H9 (cell line): ENCODE results near the gene FAM200B. TPM values are rescaled to one million over a fixed set of nuclear protein-coding genes. Genes with fewer than 3 reads are reported as not detected.

ENCODE experiments used
- DNase-seq: peaks from one replicate; pipeline ENCODE4 v3.0.0-alpha.2; 2017
- H2AFZ ChIP-seq: one replicate; pipeline ENCODE4 v1.6.1; 2013; ENCODE audit warnings: mild to moderate bottlenecking, low read length, control low read depth, moderate library complexity
- H2AK5ac ChIP-seq: 2 replicates; pipeline ENCODE4 v1.6.1; 2013; ENCODE audit warnings: low read length, control low read depth, mixed read lengths; ENCODE audit not compliant: insufficient read length
- H2BK120ac ChIP-seq: one replicate; pipeline ENCODE4 v1.6.1; 2013; ENCODE audit warnings: low read depth, mild to moderate bottlenecking, low read length, control low read depth, inconsistent platforms; ENCODE audit not compliant: poor library complexity, severe bottlenecking
- H2BK12ac ChIP-seq: 2 replicates; pipeline ENCODE4 v1.6.1; 2013; ENCODE audit warnings: low read length, control low read depth, mixed read lengths, low read depth; ENCODE audit not compliant: insufficient read length
- H2BK15ac ChIP-seq: 2 replicates; pipeline ENCODE4 v1.6.1; 2013; ENCODE audit warnings: low read depth, low read length, control low read depth
- H2BK20ac ChIP-seq: one replicate; pipeline ENCODE4 v1.6.1; 2013; ENCODE audit warnings: low read depth, mild to moderate bottlenecking, low read length, control low read depth, inconsistent platforms; ENCODE audit not compliant: poor library complexity, severe bottlenecking
- H2BK5ac ChIP-seq: 2 replicates; pipeline ENCODE4 v1.6.1; 2013; ENCODE audit warnings: low read length, control low read depth, mixed read lengths; ENCODE audit not compliant: insufficient read length
- H3K14ac ChIP-seq: 2 replicates; pipeline ENCODE4 v1.6.1; 2013; ENCODE audit warnings: low read length, control low read depth; ENCODE audit not compliant: insufficient read depth
- H3K18ac ChIP-seq: 2 replicates; pipeline ENCODE4 v1.6.1; 2013; ENCODE audit warnings: low read depth, mild to moderate bottlenecking, mixed read lengths, low read length, control low read depth; ENCODE audit not compliant: insufficient read length
- H3K23ac ChIP-seq: 2 replicates; pipeline ENCODE4 v1.6.1; 2013; ENCODE audit warnings: low read length, control low read depth, mixed read lengths, low read depth; ENCODE audit not compliant: insufficient read length
- H3K23me2 ChIP-seq: 2 replicates; pipeline ENCODE4 v1.6.1; 2013; ENCODE audit warnings: low read depth, mild to moderate bottlenecking, mixed read lengths, low read length, control low read depth; ENCODE audit not compliant: insufficient read length, poor library complexity, severe bottlenecking
- H3K27ac ChIP-seq: 2 replicates; pipeline ENCODE4 v1.5.1; 2013; ENCODE audit warnings: low read length, control low read depth, mixed read lengths, low read depth; ENCODE audit not compliant: insufficient read length
- H3K27me3 ChIP-seq: 2 replicates; pipeline ENCODE4 v1.6.1; 2013; ENCODE audit warnings: low read length, control low read depth, inconsistent platforms; ENCODE audit not compliant: insufficient read depth
- H3K4ac ChIP-seq: 2 replicates; pipeline ENCODE4 v1.6.1; 2013; ENCODE audit warnings: low read depth, mild to moderate bottlenecking, control low read depth, inconsistent platforms, low read length, moderate library complexity
- H3K4me1 ChIP-seq: 2 replicates; pipeline ENCODE4 v1.6.1; 2013; ENCODE audit warnings: low read length, control low read depth, inconsistent platforms; ENCODE audit not compliant: insufficient read depth
- H3K4me2 ChIP-seq: 2 replicates; pipeline ENCODE4 v1.6.1; 2013; ENCODE audit warnings: low read length, control low read depth, mixed read lengths; ENCODE audit not compliant: insufficient read length, insufficient read depth
- H3K56ac ChIP-seq: 2 replicates; pipeline ENCODE4 v1.6.1; 2013; ENCODE audit warnings: low read depth, mild to moderate bottlenecking, mixed read lengths, low read length, control low read depth; ENCODE audit not compliant: insufficient read length
- H3K79me1 ChIP-seq: 2 replicates; pipeline ENCODE4 v1.6.1; 2013; ENCODE audit warnings: low read depth, mild to moderate bottlenecking, moderate library complexity, low read length, control low read depth, inconsistent platforms; ENCODE audit not compliant: insufficient read depth, poor library complexity, severe bottlenecking
- H3K79me2 ChIP-seq: 2 replicates; pipeline ENCODE4 v1.6.1; 2013; ENCODE audit warnings: low read length, control low read depth, inconsistent platforms; ENCODE audit not compliant: insufficient read depth
- H3K9ac ChIP-seq: 2 replicates; pipeline ENCODE4 v1.6.1; 2013; ENCODE audit warnings: low read length, control low read depth, mixed read lengths; ENCODE audit not compliant: insufficient read length; ENCODE audit errors: extremely low read depth
- H3K9me3 ChIP-seq: one replicate; pipeline ENCODE4 v1.6.1; 2013; ENCODE audit warnings: low read depth, low read length, inconsistent platforms; ENCODE audit not compliant: control insufficient read depth
- H3T11ph ChIP-seq: one replicate; pipeline ENCODE4 v1.6.1; 2013; ENCODE audit warnings: mild to moderate bottlenecking, low read length, control low read depth, inconsistent platforms
- H4K20me1 ChIP-seq: one replicate; pipeline ENCODE4 v1.6.1; 2013; ENCODE audit not compliant: control insufficient read depth, insufficient read length, insufficient read depth
- H4K5ac ChIP-seq: 2 replicates; pipeline ENCODE4 v1.6.1; 2013; ENCODE audit warnings: low read depth, mild to moderate bottlenecking, mixed read lengths, low read length, control low read depth; ENCODE audit not compliant: insufficient read length
- H4K8ac ChIP-seq: replicated peaks from 2 replicates; pipeline ENCODE4 v1.6.1; 2013; ENCODE audit warnings: low read length, control low read depth, mixed read lengths, low read depth; ENCODE audit not compliant: insufficient read length
- H4K91ac ChIP-seq: 2 replicates; pipeline ENCODE4 v1.6.1; 2013; ENCODE audit warnings: low read depth, mild to moderate bottlenecking, moderate library complexity, mixed read lengths, low read length, control low read depth; ENCODE audit not compliant: insufficient read length
- H3K27ac Mint-ChIP-seq, 3 experiments: 2 replicates in 2 of 3; 3 replicates in 1 of 3; pipeline ENCODE4 v1.8.0; 2020 to 2021; ENCODE audit warnings: mixed read lengths in 3 of 3, mild to moderate bottlenecking in 1 of 3, moderate library complexity in 1 of 3
- H3K27me3 Mint-ChIP-seq: 2 replicates; pipeline ENCODE4 v1.8.0; 2021; ENCODE audit warnings: low read depth, mild to moderate bottlenecking, moderate library complexity, mixed read lengths
- H3K36me3 Mint-ChIP-seq, 3 experiments: 2 replicates in 2 of 3; 3 replicates in 1 of 3; pipeline ENCODE4 v1.8.0; 2020 to 2021; ENCODE audit warnings: low read depth in 3 of 3, mixed read lengths in 3 of 3; ENCODE audit not compliant: insufficient read depth in 1 of 3
- H3K4me1 Mint-ChIP-seq, 2 experiments: 2 replicates each; pipeline ENCODE4 v1.8.0; 2020; ENCODE audit warnings: mixed read lengths in 2 of 2
- H3K4me3 Mint-ChIP-seq, 2 experiments: 2 replicates in 1 of 2; 3 replicates in 1 of 2; pipeline ENCODE4 v1.8.0; 2020 to 2021; ENCODE audit warnings: mild to moderate bottlenecking in 2 of 2, mixed read lengths in 2 of 2, moderate library complexity in 1 of 2
- H3K9me3 Mint-ChIP-seq, 2 experiments: 2 replicates in 1 of 2; 3 replicates in 1 of 2; pipeline ENCODE4 v1.8.0; 2020; ENCODE audit warnings: mild to moderate bottlenecking in 2 of 2, mixed read lengths in 2 of 2, moderate library complexity in 1 of 2
- CTCF ChIP-seq: fragments of 200-600 bp; sonication (generic); conservative IDR thresholded peaks from 3 replicates; pipeline ENCODE4 v1.8.0; 2021; ENCODE audit warnings: antibody characterized with exemption, mild to moderate bottlenecking
- WGBS: extraction: QIAGEN DNeasy Blood & Tissue Kit; methylation state at CpG from one replicate; pipeline ENCODE4 v1.1.7; 2013; ENCODE audit warnings: missing lambda C conversion rate, low lambda C conversion rate, mixed read lengths; ENCODE audit not compliant: insufficient read length; ENCODE audit errors: extremely low coverage; 5-methylcytosine and 5-hydroxymethylcytosine counted together
- total RNA-seq: library from RNA; stranded (reverse); gene quantifications from 2 replicates; pipeline ENCODE4 v1.2.1, GENCODE V29; 2021

The FAM200B gene
- total RNA-seq, 1 experiment from 2014 or later: 19.6 TPM

GRCh38 chr4:15672101-15672500, 9.5 kb upstream of the FAM200B start:
- Histone ChIP-seq H3K27ac (no peak overlapping the region), H2BK120ac (no peak overlapping the region), H4K5ac (no peak overlapping the region), H3K4me2 (no peak overlapping the region), H2BK20ac (no peak overlapping the region), H2AK5ac (no peak overlapping the region), H2AFZ (no peak overlapping the region), H3K23ac (no peak overlapping the region), H3K4ac (no peak overlapping the region), H3K9ac (no peak overlapping the region), H3K9me3 (no peaks in the 10 kb centered on the region), H3K79me2 (peaks cover 4% of the 10 kb centered on the region; the same call in 1 of the 2 replicates), H4K91ac (no peak overlapping the region), H3K14ac (no peak overlapping the region), H2BK15ac (no peak overlapping the region), H4K20me1 (no peaks in the 10 kb centered on the region), H3K23me2 (no peaks in the 10 kb centered on the region), H3K56ac (no peak overlapping the region), H3K4me1 (no peaks in the 10 kb centered on the region), H3K79me1 (peaks cover 5% of the 10 kb centered on the region), H3K27me3 (no peaks in the 10 kb centered on the region), H2BK5ac (no peak overlapping the region), H3T11ph (no peak overlapping the region), H4K8ac (no peak overlapping the region), H2BK12ac (no peak overlapping the region), H3K18ac (no peak overlapping the region)
- WGBS: no CpG with 5 or more reads among the region's 3 CpGs
- H3K27ac Mint-ChIP-seq: no peak overlapping the region
- H3K36me3 Mint-ChIP-seq: peaks cover 0 to 16% (median 16%) of the 10 kb centered on the region in 3 experiments; a peak in 6 of 7 replicates
- no peaks in the 10 kb centered on the region for H3K9me3 Mint-ChIP-seq
- H3K4me1 Mint-ChIP-seq: peaks cover 0 to under 1% of the 10 kb centered on the region in 2 experiments; a peak in 1 of 4 replicates
- TF ChIP-seq CTCF: no peak
- DNase-seq: no peak
- no peaks in the 10 kb centered on the region for H3K27me3 Mint-ChIP-seq
- H3K4me3 Mint-ChIP-seq: no peak overlapping the region
